Esophagus mucosa (tissue), 1 donor: ENCODE data around the gene ADRM1. TPM values are rescaled to one million over a fixed set of nuclear protein-coding genes. Genes with fewer than 3 reads are reported as not detected.

Source experiments
- ATAC-seq: fragments of 200-7000 bp; cut with Tn5 transposase; one replicate; pipeline ENCODE4 v1.9.1; 2020
- total RNA-seq: library from RNA; stranded (reverse); gene quantifications from one replicate; pipeline ENCODE4 v1.2.4, GENCODE V29; 2023
- donor health status: DM: yes; HTN: yes; CAD: no.

Gene ADRM1
- total RNA-seq, 1 donor from 2014 or later, result 76.1 TPM

GRCh38 chr20:62298577-62299249 is 4.1 kb upstream of the ADRM1 start:
- ATAC-seq, result no peak

- no peak for ATAC-seq
Observed at GRCh38 chr20:62299666-62300236, 3.0 kb upstream of the ADRM1 start.

DNA sequence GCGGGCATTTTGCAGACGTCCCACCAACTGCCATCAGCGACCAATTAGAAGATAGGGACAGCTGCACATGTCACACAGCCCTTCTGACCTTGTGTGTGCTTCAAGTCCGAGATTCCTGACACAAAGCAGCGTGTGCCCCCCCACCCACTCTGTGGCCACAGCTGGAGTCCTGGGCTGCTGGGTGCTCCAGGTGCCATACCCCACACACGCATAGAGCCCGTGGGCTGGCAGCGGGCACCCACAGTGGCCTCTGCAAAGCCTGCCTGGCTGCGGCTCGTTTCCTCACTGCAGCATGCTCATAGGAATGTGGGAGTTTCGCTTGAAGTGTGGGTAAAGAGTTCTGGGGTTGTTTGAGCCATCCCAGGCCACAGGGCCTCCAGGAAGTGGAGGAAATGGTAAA is 2.5 kb upstream of the ADRM1 start:
- ATAC-seq, result no peak

DNA sequence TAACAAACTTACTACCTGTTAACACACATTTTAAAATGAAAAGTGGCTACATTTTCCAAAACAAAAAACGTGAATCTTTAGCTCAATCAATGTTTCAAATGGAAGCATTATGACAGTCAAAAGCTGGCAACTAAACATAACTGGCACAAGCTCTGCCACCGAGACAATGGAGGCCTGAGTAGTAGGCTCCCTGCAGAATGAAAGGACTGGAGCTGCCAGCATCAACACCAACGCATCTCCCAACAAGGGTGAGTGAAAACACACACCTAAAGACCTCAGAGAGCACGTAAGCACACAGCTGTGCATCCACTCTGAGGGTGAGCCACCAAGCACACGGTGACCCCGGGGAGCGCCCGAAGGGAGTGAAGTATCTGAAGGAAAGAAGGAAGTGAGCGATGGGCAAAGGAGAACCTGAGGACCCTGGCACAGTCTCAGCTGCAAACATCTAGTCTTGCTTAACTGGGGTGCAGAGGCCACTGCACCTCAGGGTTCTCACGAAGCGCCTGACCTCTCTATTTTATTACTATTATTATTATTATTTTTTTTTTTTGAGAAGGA is 1.6 kb upstream of the ADRM1 start:
- ATAC-seq, result no peak

DNA sequence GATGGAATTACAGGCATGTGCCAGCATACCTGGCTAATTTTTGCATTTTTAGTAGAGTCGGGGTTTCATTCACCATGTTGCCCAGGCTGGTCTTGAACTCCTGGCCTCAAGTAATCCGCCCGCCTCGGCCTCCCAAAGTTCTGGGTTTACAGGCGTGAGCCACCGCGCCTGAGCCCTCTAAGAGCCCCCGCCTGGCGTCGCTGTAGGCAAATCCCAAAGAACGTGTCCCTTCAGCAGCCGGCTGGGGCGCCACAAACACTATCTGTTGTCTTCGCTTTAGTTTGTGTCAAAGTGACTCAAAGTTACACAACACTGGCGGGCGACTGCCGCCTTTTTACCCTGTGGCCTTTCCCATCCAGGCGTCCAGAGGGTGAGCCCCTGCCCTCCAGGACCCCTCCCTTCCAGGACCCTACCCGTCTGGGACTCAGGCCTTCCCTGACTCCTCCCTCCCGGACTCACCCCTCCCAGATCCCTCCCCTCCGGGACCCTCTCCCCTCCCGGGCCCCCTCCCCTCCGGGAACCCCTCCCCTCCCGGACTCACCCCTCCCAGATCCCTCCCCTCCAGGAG is 940 bp upstream of the ADRM1 start:
- ATAC-seq, result peak; percentile 44

- ATAC-seq, result no peak
Observed at GRCh38 chr20:62303062-62303339, 204 bp downstream of the ADRM1 start.

- peak; percentile 5 for ATAC-seq
Observed at GRCh38 chr20:62303340-62304226, 786 bp downstream of the ADRM1 start.

DNA sequence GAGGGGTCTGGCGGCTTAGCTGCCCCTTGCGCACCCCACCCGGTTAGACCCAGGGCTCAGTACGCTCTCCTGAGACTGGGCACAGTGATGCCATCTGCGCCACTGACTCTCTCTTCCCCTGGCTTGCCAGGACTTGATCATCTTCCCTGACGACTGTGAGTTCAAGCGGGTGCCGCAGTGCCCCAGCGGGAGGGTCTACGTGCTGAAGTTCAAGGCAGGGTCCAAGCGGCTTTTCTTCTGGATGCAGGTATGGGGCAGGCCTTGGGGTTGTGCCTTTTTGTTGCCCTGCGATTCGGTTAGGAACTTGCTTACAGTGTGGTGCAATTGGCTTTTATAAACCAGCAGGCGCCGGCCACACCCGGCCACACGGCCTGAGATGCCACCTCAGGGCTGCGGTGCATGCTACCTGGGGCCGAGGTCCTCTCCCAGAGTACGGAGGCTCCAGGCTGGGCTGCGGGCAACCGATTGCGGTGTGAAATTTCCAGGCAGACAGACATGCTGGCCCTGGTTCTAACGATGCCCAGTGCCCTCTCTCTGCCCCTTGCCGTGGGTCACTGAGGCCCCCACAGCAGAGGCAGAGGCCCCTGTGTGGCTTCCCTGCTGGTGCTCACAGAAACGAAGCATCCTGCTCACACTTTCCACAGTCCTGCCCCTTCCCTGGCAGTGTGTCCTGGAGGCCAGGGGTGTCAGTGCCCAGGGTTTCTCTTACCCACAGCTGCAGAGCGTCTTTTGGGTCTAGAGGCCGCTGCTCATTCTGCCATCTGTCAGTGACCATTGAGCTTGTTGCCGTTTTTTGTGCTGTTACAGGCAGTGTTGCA is 1.7 kb downstream of the ADRM1 start:
- no peak for ATAC-seq

GRCh38 chr20:62305149-62305764 is 2.5 kb downstream of the ADRM1 start:
- ATAC-seq, result no peak

DNA sequence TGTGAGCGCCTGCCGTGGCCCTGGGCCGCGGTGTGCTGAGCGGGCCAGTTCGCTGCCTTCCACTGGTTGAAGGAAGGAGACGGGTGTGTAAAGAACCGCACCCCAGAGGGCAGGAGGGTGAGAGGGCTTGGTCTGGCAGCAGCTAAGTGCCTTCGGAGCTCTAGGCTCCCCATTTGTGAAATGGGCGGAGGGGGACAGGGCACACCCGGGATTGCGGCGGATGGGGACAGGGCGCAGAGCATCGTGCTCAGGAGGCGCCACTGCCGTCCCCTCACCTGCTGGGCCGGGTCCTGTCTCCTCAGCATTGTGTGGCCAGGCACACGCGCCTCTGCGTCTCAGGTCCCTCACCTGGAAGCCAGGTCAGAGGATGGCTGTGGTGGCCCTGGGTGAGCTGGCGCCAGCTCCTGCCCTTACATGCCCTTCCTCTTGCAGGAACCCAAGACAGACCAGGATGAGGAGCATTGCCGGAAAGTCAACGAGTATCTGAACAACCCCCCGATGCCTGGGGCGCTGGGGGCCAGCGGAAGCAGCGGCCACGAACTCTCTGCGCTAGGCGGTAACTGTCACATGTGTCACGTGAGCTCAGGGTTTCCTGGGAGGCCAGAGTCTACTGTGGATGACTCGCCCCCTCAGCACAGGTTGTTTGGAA is 3.1 kb downstream of the ADRM1 start:
- peak; percentile 1 for ATAC-seq

DNA sequence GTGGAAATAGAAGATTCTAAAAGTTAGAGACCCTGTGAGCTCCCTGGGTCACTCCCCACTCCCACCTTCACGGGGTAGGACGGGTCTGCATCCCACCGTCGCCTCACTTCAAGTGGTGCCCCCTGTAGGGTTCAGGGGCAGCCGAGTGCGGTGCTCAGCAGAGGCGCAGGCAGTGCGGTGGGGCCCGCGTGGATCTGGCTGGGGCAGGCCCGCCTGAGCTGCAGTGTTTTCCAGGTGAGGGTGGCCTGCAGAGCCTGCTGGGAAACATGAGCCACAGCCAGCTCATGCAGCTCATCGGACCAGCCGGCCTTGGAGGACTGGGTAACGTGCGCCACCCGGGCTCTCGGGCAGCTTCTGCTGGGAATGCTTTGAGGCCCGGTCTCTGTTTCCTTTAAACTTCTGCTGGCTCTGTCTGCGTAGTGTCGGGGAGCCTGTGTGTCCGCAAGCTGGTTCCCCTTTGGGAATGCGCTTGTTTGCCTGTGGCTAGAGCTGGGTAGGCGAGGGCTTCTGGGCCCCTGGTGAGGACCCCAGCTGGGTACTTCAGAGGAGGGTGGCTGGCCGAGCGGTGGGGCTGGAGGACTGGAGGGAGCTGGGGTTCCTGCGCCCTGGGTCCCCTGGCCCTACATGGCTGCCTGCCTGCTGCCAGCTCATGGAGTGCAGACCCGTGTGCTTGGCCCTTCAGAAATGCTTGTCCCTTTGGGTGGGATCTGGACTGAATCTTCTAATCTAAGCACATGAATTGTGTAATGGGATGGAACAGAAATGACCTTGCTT is 3.8 kb downstream of the ADRM1 start:
- peak; percentile 5 for ATAC-seq

- no peak for ATAC-seq
Observed at GRCh38 chr20:62307226-62308101, 4.7 kb downstream of the ADRM1 start.

GRCh38 chr20:62308102-62308822 is 5.5 kb downstream of the ADRM1 start:
- no peak for ATAC-seq

GRCh38 chr20:62309198-62309944 is 6.6 kb downstream of the ADRM1 start:
- no peak for ATAC-seq

DNA sequence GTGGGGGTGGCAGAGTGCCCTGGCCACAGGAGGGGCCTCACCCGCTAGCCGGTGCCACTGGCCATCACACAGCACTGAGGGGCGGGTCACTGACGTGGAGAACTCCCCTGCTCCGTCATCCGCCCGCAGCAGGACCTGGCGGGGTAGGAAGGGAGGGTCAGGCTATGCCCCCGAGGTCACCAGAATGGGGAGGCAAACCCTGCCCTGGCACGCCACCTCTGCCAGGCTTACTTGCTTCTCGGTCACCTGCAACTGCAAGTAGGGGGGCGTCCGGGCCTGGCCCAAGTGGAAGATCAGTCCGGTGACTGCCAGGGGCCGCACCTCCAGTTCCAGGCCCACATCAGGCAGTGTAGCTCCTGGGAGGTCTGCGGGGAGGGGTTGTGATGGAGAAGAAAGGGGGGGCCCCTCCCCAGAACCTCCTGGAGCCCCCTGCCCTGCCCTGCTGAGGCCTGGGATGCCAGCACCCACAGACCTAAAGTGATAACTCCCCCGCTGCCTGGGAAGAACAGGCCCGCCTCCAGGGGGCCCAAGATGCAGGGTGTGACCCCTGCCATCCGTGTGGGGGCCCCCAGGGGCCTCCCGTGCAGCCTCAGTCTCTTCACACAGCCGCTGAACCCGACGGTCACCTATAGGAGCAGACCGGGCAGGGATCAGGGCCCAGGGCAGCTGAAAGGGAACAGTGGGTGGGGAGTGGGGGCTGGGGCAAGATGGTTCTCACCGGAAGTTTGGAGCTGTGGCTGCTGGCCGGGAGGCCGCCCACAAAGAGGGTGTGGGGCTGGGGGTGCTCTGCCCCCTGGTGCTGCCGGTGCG is 7.4 kb downstream of the ADRM1 start:
- ATAC-seq, result no peak

DNA sequence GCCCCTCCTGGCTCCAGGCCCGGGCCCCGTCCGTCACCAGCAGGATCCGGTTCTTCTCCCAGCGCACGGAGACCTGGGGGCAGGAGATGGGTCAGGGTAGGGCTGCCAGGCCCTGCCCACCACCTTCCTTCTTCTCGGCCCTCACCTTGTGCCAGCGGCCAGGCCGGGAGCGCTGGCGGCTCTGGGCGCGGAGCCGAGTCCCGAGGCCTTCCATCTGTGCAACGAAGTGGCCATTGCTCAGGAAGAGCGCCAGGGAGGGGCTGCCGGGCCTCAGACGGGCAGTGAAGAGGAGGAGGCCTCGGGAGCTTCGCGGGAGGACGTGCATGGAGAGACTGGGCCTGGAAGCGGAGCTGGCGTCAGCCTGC is 7.9 kb downstream of the ADRM1 start:
- no peak for ATAC-seq

DNA sequence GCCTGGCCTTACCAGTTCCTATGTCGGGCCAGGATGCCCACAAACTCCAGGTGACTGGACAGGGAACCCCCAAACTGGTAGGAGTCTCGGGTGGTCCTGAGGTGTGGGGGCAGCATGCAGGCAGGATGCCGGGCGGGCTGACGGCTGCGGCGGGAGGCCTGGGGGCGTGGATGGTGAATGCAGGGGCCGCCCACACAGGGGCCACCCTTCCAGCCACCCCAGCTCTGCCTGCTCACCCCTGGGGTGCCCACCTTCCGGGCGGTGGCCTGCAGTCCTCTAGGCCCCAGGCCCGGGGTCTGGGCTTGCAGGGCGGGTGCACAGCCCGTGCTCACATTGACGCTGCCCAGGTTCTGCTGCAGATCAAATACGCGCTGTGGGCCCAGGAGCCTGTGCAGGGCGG is 8.4 kb downstream of the ADRM1 start:
- no peak for ATAC-seq
